GM18519 (cell line): Measurements from ENCODE around the gene ZNF831.

Experiments
- ATAC-seq: cut with Tn5 transposase; IDR thresholded peaks from one replicate; pipeline ENCODE4 v1.9.1; 2021; ENCODE audit warnings: mild to moderate bottlenecking, moderate library complexity; ENCODE audit not compliant: unreplicated experiment, low FRiP score

Gene ZNF831

DNA sequence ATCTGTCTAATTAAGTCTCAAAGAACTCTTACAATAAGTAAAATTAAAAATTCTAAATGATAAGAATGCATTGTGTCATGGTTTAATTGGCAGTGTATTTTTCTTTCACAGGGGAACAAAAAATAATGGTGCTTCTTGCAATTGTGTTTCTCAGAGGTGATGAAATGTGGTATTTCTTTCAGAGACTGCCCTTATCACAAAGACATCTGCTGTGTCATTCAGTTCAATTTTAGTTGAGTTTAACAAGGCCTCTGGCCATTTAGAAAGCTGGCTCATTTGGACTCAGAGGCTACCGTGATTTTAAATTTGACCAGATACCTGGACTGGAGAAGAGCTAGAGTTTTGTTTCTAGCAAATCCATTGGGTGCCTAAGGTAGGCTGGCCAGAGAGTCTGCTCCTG is 23.6 kb upstream of the ZNF831 start:
- no peak for ATAC-seq

DNA sequence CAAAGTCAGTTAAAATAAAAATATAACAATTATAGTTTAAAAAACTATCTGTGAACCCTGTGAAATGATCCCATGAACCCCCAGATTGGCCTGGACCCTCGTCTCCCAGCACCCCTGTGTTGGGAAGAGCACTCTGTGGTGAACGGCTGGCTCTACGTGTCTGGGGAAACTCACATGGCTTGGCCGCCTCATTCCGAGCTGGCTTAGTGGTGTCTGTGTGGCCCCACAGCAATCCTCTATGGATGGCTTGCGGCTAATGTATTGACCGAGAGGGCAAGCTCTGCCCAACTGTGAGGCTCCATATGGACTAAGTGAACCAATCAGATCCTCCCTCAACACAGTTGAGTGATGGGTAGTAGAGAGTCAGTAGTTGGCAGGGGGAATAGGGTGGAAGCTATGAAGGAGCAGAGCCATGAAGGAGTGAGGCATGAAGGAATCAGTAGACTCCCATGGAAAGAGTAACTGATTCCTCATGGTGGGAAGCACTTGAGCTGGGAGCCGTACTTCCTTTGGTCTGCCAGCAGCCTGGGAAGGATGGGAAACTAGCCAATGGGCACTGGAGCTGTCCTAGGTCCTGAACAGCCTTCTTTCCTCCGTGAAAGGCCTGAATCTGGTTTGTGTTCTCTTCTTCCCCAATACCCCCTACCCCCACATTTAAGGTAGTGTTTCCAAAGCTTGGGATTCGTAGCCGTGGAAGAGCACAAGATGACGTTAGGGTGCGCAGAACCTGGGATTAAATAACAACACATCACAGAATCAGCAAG is 21.6 kb upstream of the ZNF831 start:
- ATAC-seq, result no peak

DNA sequence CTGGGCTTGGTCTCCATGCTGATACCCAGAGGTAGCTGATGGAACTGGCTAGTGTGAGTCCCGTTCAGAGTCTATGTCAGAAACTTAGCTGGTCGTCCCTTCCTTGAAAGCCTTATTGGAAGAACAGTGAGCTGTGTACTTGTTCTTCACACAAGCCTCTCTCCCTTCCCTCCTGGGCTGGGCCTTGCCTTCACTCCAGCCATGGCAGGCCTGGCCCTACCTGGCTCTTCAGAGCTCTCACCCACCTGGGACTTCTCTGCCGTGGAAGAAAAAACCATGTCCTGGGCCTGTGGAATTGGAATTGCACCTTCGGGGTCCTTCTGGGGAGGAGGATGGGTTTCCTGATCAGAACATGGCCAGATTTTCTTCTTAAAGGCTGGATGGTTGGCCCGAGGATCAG is 20.3 kb upstream of the ZNF831 start:
- no peak for ATAC-seq

DNA sequence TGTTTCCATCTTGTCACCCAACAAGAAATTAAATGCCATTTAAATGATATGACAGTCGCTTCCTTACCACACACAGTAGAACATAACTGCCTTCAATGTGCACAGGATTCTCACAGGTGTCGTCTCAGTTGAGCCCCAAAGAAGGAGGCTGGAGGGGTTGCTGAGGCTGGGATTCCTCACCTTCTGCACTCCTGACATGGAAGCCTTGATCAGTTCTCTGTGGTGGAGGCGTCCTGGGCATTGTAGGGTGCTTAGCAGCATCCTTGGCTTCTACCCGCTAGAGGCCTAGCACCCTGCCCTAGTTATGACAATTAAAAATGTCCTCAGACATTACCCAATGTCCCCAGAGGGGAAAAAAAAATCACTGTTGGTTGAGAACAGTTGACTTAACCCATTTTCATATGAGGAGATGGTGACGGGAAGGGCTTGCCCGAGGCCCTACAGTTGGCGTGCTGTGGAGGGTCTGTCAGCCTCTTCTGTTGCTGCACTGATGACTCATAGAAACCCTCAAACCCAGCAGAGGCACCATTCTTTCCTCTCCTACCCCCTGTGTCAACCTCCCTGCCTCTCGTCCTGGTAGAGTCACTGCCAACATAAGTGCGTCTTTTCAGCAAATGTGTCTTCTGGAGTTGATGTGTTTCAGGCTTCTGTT is 19.3 kb upstream of the ZNF831 start:
- ATAC-seq, result no peak

DNA sequence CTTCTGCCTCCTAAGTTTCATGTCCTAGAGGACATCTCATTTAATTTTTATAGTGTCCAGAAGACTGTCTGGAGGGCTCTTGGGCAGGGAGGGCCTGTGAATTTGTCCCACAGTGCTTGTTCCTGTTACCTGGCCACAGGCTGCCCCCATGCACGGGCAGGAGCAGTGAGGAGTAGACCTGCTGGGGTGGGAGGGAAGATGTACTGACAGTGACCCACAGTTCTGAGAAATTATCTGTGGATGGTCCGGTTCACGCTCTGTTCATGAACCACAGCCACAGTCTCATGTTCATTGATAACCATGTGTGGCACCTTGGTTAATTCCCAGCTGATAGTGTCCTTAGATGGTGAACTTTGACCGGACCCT is 18.8 kb upstream of the ZNF831 start:
- ATAC-seq, result no peak

DNA sequence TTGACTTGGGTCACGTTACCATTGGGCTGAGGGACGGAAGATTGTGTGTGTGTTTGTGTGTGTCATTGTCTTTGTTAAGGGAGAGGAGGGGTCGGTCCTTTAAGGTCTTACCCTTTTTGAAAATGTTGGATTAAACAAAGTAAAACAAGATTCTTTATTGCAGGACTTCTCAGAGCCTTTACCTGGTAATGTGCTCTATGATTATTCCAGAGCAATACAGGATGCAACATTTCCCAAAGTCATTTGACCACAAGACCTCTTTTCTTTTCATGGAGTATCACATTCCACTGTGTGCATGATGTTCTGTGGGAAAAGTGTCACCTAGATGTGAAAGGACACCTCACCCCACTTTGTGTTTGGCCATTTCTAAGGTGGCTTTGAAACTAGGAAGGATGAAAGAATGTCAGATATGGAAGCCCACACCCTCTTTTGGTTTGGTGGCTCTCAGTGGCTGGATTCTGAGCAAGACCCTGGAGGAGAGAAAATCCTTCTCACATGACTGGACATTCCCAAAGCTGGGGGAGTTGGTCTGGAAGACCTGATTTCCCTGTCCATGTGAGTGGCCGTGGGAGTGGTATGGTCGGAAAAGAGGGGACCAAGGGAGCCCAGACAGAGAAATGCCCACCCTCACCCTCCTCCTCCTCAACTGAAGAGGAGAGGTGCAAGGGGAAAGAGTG is 18.2 kb upstream of the ZNF831 start:
- no peak for ATAC-seq

DNA sequence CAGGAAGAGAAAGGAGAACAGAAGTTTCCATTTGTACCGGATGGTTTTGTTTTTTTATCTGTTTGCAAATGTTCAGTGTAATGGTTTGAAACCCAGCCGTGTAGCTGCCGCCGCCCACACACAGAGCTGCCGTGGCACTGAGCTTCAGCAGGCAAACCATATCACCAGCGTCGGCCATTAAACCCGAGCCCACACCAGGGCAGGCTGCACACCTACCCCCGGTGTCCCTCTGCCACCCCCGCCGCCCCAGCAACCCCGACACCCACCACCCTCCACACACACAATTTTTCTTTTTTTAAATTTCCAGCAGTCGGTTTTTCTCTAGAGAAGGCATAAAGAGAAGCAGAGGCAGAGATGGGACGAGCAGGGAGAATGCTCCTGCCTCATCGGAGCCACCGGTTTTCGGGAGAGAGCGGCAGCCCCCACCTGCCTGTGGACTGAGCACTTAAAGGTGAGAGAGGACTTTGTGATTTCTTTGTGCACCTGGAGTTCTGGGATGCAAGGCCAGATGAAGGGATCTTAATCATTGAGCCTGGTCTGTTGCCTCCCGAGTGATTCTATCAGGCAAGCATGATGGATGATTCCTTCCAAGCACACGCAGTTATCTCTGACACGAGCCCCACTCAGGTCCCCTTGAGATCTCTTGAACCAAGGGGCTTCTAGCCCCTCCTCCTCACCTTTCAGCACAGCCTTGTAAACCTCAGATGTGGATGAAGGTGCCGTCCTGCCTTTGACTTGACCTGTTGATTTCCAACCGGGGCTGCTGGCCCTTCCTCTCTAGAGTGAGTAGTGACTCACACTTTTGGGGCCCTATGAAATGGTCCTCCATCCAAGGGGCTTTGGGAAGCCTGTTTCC is 17.5 kb upstream of the ZNF831 start:
- ATAC-seq, result no peak

DNA sequence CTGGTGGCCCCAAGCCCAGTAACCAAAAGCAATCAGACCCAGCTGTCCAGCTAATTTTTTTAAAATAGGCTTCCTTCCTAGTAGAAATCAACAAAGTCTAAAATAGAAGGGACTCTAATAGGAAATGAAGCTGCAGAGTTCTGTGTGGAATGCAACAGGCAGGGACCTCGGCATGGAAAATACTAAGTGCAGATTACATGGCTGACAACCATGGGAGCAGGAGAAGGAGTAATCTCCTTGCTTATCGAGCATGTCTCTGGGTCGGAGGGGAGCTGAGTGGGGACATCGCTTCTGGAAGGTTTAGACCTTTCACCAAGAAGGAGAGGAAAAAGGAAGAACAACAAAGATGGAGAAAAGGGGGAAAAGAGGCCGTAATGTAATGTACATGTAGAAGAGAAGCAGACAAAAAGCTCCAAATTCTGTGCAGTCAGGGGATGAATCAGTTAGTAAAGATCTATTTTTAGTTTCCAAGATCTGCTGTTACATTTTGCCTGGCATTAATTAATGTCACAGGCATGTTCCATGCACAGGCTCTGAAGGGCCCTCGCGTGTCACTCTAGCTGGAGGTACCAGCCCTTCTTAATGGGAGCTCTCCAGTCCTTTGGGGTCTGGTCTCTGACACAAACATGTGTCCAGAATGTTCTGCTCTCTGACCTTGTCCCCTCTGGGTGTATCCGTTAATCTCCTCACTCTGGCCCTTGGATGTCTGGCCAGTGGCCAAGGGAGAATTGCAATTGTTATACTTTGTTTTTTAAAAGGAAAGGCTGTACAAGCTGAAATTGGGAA is 16.6 kb upstream of the ZNF831 start:
- no peak for ATAC-seq

DNA sequence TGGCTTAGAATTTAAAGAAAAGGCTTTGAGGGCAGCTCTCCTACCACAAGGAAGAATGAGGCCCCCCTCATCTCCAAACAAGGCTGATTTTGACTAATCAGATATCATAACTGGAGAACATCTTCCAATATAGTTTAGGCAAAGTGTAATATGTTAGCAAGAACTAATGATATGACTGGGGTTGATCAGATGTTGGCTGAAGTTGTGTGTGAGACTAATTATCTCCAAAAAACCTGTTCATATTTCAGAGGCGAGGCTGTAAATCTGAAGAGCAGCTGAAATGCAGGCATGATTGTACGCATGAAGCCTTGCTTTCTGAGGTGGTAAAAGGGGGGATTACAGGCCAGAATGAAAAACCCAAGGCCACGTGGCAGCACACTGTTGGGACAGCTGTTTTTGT is 16.0 kb upstream of the ZNF831 start:
- ATAC-seq, result no peak

DNA sequence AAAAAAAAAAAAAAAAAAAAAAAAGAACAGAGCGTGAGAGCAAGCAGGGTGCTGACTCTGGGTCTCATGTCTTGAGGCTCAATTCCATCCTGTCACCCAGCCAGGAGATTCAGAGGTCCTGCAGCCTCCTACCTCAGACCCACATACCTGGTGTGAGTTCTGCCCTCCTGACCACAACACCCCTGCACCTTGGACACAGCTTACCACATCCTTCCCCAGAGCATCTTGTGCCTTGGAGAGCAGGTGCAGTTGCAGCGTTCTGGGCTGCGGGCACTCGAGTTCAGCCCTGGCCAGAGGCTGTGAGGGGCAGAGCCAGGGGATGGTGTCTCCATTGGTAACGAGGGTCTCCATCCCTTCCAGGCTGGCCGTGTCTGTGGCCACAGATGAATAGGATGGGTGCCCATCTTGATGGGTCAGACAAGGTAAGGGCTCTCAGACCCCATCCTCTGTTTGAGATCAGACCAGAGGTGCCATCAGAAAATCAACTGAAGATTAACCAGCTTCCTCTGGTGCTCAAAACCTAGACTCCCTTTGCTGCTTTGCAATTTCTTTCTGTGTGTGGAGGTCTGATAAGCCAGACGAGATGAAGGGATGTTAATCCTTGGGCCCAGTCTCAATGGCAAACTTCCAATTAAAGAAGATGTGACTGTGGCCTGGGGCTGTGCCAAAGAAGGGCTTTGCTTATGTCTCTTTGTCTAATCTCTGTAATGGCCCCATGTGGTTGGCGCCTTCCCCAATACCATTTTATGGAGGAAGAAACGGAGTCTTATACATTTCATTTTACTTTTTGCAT is 14.7 kb upstream of the ZNF831 start:
- no peak for ATAC-seq

DNA sequence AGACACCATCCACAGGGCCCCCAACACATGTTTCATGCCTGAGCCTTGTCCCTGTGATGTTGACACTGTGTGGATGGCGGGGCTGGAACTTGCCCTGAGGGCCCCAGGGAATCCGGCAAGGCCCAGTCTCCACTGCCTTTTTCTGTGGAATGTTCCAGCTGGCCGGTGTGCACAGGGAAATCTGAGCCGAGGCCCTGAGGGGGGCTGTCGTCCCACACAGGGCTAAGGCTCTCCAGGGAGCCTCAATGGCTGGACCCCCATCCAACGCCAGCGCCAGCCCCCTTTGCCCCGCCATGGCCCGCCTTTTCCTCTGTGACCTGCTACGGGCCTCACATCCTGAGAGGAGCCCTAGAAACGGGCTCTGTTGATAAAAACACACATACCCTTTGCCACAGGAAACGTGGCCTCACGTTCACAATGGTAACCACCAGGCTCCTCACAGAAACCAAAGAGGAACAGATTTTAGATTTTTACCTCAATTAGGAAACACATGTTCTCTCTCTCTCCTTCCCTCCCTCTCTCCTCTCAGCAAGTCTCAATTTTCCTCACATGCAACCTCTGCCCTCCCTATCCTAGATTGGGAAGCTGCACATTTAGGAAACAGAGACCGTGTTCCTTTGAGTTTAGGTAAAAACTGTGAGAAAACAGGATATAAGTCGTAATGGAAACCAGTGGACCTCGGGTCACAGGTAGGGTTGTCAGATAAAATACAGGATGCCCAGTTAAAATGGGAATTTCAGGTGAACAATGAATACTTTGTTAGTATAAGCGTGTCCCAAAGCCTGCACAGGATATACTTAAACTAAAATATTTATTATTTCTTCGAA is 13.7 kb upstream of the ZNF831 start:
- no peak for ATAC-seq

DNA sequence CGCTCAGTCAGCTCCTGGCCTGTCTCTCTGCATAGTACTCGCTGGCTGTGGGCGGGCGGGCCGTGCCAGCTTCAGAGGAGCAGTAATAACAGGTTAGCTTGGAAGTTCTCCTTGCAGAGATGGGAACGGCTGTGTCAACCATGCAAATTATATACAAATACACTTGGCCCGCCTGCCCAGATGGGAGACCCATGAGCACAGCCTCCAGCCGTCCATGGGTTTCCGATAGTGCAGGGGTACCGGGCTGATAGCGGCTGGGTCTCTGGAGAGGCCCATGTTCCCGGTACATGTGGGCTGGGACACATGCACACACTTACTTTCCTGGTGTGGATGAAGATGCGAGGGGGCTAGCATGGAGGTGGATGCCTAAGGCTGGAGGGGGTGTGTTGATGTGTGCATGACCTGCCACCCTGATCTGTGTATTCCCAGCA is 12.8 kb upstream of the ZNF831 start:
- no peak for ATAC-seq

DNA sequence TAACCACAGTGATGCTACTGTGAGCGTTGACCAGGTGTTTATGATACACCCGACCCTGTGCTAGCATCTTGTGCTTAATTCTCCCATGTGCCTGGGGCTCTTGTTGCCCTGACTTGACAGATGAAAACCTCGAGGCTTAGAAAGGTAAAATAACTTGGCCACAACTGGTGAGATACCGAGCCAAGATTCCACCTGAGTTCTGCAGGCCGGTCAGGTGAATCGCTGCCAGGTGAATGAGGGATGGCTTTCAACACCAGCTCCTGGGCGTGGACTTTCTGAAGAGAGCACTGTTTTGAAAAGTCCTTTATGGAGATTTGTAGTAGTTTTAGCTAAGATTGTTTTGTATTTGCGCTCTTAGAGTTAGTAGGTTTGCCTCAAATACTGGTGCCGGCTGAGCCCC is 12.2 kb upstream of the ZNF831 start:
- no peak for ATAC-seq

DNA sequence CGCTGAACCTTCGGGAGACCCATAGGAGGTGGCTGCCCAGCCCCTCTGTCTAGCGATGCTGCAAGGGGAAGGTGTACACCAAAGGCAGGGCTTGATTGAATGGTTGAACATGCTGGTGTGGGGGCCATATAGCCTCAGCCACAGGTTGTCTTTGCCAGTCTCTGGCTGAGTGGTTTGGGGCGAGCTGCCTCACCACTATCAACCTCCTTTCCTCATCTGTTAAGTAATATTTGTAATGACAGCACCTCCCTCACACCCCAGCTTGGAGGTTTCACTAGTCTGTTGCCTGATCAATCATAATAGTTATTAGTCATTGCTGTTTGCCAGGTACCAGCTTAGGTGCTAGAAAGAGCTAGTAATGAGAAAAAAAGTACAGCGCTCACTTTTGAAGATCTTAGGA is 11.8 kb upstream of the ZNF831 start:
- ATAC-seq, result no peak

DNA sequence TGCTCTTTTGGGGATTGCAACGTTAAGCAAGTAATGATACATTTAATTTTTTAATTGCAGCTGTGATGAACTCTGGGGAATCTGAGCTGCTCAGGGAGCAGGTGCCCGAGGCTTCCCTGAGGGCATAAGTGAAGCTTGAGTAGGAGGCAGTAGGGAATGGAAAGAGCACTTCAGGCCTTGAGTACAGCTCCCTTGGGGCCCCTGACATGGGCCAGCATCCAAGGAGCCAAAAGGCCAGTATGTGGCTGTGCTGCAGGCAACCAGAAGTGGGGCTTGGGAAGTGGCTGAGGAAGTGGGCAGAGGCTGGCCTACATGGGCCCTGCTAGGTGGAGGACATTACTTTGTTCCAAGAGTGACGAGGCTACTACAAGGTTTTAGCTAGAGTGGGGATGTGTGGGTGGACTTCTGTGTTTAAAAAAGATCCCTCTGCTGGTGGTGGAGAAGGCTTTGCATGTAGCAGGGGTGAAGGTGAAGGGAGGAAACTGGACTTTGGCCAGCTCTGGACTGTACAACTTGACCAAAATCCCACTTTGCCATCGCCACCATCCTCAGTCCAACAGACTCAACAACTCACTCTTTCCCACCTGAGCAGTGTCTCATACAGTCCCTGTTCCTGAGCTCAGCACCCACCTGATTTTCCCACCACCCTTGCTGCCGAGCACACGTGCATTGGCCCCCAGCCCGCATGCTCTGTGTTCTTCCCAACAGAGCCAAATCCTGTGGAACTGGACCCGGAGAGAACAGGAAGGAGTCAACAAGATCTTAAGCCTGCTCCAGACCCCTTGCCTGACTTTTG is 10.9 kb upstream of the ZNF831 start:
- no peak for ATAC-seq

DNA sequence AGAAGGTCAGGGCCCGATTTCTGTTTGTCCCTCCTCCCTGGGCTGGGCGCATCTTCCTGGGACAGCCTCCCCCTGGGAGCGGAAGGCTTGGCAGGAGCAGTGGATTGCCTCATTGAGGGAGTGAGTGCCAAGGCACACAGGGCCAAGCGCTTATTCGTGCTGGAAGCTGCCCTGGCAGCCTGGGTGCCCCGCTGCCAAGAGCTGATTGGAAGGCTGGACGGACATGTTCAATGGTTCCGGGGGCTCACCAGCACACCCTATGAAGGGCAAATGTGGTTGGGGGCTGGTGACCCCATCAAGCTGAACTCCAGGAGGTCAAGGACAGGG is 10.3 kb upstream of the ZNF831 start:
- no peak for ATAC-seq

DNA sequence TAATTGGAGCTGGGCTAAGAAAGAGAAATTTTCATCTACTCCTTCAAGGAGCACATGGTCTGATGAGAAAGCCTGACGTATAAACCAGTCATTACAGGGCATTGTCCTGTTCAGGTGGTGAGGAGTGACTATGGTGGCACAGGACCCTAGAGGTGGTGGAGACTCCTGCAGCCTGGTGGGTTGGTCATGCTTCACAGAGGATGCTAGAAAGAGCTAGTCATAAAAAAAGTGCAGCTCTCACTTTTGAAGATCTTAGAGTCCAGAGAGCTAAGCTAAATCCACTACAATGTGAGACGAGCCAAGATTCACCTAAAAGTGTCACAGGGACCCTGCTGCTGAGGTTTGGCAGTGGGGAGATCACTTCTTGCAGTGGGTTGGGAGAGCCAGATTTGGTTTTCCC is 9.8 kb upstream of the ZNF831 start:
- no peak for ATAC-seq
